22Rv1 (cell line): ENCODE results near the gene ARHGAP9.

Experiments used
- H3K27ac ChIP-seq: fragments of 450-650 bp; 2 replicates; pipeline ENCODE4 v1.5.1; 2017
- ZFX ChIP-seq: fragments of 450-650 bp; IDR thresholded peaks from 2 replicates; pipeline ENCODE4 v1.6.1; 2017; ENCODE audit warnings: antibody characterized with exemption, borderline replicate concordance
- TF ChIP-seq, protein P1 (sequence below): fragments of 450-650 bp; IDR thresholded peaks from 2 replicates; pipeline ENCODE4 v1.5.1; 2017; ENCODE audit warnings: mild to moderate bottlenecking

The ARHGAP9 gene

DNA sequence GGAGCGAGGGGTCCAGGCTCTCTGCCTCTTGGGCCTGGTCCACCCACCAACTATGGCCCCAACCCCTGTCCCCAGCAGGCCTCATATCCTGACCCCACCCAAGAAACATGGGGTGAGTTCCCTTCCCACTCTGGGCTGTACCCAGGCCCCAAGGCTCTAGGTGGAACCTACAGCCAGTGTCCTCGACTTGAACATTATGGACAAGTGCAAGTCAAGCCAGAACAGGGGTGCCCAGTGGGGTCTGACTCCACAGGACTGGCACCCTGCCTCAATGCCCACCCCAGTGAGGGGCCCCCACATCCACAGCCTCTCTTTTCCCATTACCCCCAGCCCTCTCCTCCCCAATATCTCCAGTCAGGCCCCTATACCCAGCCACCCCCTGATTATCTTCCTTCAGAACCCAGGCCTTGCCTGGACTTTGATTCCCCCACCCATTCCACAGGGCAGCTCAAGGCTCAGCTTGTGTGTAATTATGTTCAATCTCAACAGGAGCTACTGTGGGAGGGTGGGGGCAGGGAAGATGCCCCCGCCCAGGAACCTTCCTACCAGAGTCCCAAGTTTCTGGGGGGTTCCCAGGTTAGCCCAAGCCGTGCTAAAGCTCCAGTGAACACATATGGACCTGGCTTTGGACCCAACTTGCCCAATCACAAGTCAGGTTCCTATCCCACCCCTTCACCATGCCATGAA lies 8.6 kb downstream of the ARHGAP9 start:
- TF ChIP-seq, protein P1, sequence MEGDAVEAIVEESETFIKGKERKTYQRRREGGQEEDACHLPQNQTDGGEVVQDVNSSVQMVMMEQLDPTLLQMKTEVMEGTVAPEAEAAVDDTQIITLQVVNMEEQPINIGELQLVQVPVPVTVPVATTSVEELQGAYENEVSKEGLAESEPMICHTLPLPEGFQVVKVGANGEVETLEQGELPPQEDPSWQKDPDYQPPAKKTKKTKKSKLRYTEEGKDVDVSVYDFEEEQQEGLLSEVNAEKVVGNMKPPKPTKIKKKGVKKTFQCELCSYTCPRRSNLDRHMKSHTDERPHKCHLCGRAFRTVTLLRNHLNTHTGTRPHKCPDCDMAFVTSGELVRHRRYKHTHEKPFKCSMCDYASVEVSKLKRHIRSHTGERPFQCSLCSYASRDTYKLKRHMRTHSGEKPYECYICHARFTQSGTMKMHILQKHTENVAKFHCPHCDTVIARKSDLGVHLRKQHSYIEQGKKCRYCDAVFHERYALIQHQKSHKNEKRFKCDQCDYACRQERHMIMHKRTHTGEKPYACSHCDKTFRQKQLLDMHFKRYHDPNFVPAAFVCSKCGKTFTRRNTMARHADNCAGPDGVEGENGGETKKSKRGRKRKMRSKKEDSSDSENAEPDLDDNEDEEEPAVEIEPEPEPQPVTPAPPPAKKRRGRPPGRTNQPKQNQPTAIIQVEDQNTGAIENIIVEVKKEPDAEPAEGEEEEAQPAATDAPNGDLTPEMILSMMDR, result no peak
- no peak for TF ChIP-seq ZFX
- H3K27ac ChIP-seq, result no peak overlapping the region

DNA sequence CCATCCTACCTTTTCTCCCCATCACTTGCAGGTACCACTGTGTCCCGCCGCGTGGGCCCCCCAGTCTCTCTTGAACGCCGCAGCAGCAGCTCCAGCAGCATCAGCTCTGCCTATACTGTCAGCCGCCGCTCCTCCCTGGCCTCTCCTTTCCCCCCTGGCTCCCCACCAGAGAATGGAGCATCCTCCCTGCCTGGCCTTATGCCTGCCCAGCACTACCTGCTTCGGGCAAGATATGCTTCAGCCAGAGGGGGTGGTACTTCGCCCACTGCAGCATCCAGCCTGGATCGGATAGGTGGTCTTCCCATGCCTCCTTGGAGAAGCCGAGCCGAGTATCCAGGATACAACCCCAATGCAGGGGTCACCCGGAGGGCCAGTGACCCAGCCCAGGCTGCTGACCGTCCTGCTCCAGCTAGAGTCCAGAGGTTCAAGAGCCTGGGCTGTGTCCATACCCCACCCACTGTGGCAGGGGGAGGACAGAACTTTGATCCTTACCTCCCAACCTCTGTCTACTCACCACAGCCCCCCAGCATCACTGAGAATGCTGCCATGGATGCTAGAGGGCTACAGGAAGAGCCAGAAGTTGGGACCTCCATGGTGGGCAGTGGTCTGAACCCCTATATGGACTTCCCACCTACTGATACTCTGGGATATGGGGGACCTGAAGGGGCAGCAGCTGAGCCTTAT lies 9.2 kb downstream of the ARHGAP9 start:
- no peak overlapping the region for H3K27ac ChIP-seq
- TF ChIP-seq, protein P1, result no peak
- no peak for TF ChIP-seq ZFX

DNA sequence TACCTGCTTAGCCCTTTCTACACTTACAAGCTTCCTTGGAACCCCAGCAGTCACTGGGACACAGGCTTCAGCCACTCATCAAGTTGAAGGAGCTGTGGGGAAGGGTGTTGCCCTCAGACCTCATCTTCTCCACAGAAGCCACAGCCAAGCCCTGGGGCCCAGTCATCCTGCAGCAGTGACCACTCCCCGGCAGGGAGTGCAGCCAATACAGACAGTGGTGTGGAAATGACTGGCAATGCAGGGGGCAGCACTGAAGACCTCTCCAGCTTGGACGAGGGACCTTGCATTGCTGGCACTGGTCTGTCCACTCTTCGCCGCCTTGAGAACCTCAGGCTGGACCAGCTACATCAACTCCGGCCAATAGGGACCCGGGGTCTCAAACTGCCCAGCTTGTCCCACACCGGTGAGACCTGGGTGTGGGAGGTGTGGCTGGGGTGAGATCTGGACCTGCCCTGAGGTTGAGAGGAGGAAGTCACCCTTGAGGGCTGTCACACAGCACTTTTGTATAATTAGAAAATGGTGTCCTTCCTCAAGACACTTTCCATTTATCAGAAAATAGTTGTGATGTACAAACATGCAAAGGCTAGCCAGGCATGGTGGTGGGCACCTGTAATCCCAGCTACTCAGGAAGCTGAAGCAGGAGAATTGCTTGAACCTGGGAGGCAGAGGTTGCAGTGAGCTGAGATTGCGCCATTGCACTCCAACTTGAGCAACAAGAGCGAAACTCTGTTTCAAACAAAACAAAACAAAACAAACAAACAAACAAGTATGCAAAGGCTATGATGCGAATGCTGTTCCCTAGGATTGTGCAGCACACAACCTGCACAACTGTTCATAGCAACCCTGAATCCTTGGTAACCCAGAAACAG lies 10.1 kb downstream of the ARHGAP9 start:
- no peak overlapping the region for H3K27ac ChIP-seq
- TF ChIP-seq ZFX, result no peak
- TF ChIP-seq, protein P1, result no peak

DNA sequence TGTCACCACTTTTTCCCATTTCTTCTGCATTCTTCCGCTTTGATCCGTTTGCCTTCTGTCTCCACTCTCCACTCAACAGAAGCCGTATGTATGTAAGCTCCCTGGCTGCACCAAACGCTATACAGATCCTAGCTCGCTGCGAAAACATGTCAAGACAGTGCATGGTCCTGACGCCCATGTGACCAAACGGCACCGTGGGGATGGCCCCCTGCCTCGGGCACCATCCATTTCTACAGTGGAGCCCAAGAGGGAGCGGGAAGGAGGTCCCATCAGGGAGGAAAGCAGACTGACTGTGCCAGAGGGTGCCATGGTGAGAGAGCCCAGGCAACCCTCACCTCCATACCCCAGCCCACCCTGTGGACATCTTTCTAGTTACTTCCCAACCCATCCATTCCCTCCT lies 11.8 kb downstream of the ARHGAP9 start:
- TF ChIP-seq, protein P1, result no peak
- no peak for TF ChIP-seq ZFX
- no peak overlapping the region for H3K27ac ChIP-seq

DNA sequence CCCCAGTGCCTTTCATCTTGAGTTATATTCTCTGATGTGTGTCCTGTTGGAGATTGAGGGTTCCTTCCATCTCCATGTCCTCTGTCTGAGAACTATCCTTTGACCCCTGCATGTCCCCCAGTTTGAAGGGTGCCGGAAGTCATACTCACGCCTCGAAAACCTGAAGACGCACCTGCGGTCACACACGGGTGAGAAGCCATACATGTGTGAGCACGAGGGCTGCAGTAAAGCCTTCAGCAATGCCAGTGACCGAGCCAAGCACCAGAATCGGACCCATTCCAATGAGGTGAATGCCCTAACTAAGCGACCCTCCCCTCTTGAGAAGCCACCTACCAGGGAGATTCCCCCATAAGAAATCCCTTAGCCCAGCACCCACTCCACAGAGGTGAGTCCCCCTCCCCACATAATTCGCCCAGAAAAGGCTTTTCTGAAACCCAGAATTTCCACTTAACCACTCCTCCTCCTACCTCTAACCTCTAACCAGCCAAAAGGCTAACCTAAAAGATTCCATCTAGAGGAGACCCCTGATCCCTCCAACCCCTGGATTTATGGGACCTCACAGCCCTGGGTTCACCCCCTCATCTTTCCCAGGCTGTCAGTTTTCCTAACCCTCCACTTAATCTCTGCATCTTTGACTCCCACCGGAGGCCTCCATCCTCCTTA lies 12.3 kb downstream of the ARHGAP9 start:
- TF ChIP-seq ZFX, result no peak
- TF ChIP-seq, protein P1, result no peak
- H3K27ac ChIP-seq, result no peak overlapping the region

DNA sequence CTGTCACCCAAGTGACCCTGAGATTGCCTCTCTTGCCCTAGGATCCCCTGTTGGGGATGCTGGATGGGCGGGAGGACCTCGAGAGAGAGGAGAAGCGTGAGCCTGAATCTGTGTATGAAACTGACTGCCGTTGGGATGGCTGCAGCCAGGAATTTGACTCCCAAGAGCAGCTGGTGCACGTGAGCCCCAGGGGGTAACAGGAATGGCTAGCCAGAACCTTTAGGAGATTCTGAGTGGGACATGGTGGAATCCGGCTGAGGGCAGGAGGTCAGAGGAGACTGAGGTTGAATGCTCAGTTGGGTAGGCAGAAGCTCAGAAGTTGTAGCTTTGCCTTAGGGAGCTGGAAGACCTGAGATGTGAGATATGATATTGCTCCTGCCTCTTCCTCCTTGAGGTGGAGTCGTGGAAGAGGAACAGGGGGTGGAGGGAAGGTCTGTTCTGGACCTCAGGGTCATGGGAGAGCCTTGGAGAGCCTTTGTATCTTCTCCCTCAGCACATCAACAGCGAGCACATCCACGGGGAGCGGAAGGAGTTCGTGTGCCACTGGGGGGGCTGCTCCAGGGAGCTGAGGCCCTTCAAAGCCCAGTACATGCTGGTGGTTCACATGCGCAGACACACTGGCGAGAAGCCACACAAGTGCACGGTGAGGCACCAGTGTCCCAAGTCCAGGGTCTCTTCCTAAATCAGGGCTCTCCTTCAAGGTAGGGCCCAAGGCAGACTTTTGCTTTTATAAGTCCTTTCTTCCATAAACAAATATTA lies 13.7 kb downstream of the ARHGAP9 start:
- TF ChIP-seq ZFX, result no peak
- TF ChIP-seq, protein P1, result no peak
- H3K27ac ChIP-seq, result no peak overlapping the region
